Effector CD4-positive, alpha-beta T cell (primary cell): ENCODE data around the gene PDIA6.
"Not testable (repeated sequence)": the region's sequence is repeated elsewhere in the genome, so short reads cannot be mapped to it uniquely, and the experiment has no call there.

ENCODE experiments used
- DNase-seq: peaks from one replicate; pipeline ENCODE4 v3.0.0-alpha.2; 2020

PDIA6 gene

GRCh38 chr2:10810202-10811161 is 2.1 kb downstream of the PDIA6 start:
- no peak for DNase-seq

GRCh38 chr2:10806543-10806942 is 6.0 kb downstream of the PDIA6 start:
- no peak for DNase-seq

- not testable (repeated sequence) for DNase-seq
These were observed 6.6 kb downstream of the PDIA6 start for GRCh38 chr2:10805990-10806389.

- no peak for DNase-seq
These were observed 9.9 kb downstream of the PDIA6 start for GRCh38 chr2:10802657-10803056.

GRCh38 chr2:10800163-10800562 is 12.4 kb downstream of the PDIA6 start:
- DNase-seq, result no peak

GRCh38 chr2:10798783-10799182 is 13.8 kb downstream of the PDIA6 start:
- no peak for DNase-seq

GRCh38 chr2:10796703-10797102 is 15.9 kb downstream of the PDIA6 start:
- DNase-seq, result no peak

GRCh38 chr2:10795508-10796046 is 17.0 kb downstream of the PDIA6 start:
- no peak for DNase-seq

- DNase-seq, result no peak
These were observed 17.7 kb downstream of the PDIA6 start for GRCh38 chr2:10794876-10795275.

- no peak for DNase-seq
These were observed 18.8 kb downstream of the PDIA6 start for GRCh38 chr2:10793816-10794215.

GRCh38 chr2:10792660-10793400 is 19.8 kb downstream of the PDIA6 start:
- DNase-seq, result no peak

- DNase-seq, result no peak
These were observed 20.5 kb downstream of the PDIA6 start for GRCh38 chr2:10792001-10792634.

GRCh38 chr2:10790228-10790973 is 22.2 kb downstream of the PDIA6 start:
- DNase-seq, result no peak

GRCh38 chr2:10788855-10789254 is 23.7 kb downstream of the PDIA6 start:
- DNase-seq, result no peak

GRCh38 chr2:10787176-10787968 is 25.2 kb downstream of the PDIA6 start:
- no peak for DNase-seq

GRCh38 chr2:10786240-10786982 is 26.2 kb downstream of the PDIA6 start:
- no peak for DNase-seq

- DNase-seq, result no peak
These were observed 27.3 kb downstream of the PDIA6 start for GRCh38 chr2:10785260-10785659.

GRCh38 chr2:10784719-10785118 is 27.9 kb downstream of the PDIA6 start:
- no peak for DNase-seq

- DNase-seq, result no peak
These were observed 29.2 kb downstream of the PDIA6 start for GRCh38 chr2:10783421-10783820.

- no peak for DNase-seq
These were observed 30.8 kb downstream of the PDIA6 start for GRCh38 chr2:10781746-10782145.

- not testable (repeated sequence) for DNase-seq
These were observed 31.8 kb downstream of the PDIA6 start for GRCh38 chr2:10780821-10781220.
